Heart left ventricle (tissue), 16 donors: Measurements from ENCODE around the gene CEP112. TPM values are rescaled to one million over a fixed set of nuclear protein-coding genes. Genes with fewer than 3 reads are reported as not detected.

Experiments used
- ATAC-seq, 4 donors: fragments of 200-7000 bp; cut with Tn5 transposase; one replicate each; pipeline ENCODE4 v1.9.1; 2020 to 2022; ENCODE audit warnings: moderate library complexity in 4 of 4, mild to moderate bottlenecking in 3 of 4, moderate number of reproducible peaks in 1 of 4
- DNase-seq, 5 donors: peaks; one replicate each; pipeline ENCODE4 v3.0.0-alpha.2; 2020
- H3K27ac ChIP-seq, 12 donors: fragments of 200-600 bp; sonication (generic) in 4 of 12; one replicate each; pipeline versions ENCODE4 v1.5.0 to v1.8.0; 2016 to 2022; ENCODE audit warnings: mild to moderate bottlenecking in 2 of 12
- H3K27me3 ChIP-seq, 9 donors: fragments of 200-600 bp; sonication (generic) in 2 of 9; one replicate each; pipeline versions ENCODE4 v1.5.1 to v1.8.0; 2016 to 2022; ENCODE audit warnings: mild to moderate bottlenecking in 3 of 9
- H3K36me3 ChIP-seq, 9 donors: fragments of 200-600 bp; sonication (generic) in 2 of 9; one replicate each; pipeline versions ENCODE4 v1.5.0 to v1.8.0; 2018 to 2022; ENCODE audit warnings: mild to moderate bottlenecking in 2 of 9
- H3K4me1 ChIP-seq, 12 donors: fragments of 200-600 bp; sonication (generic) in 4 of 12; one replicate each; pipeline versions ENCODE4 v1.5.0 to v1.8.0; 2016 to 2022; ENCODE audit warnings: mild to moderate bottlenecking in 3 of 12
- H3K4me3 ChIP-seq, 12 donors: fragments of 200-600 bp; sonication (generic) in 4 of 12; one replicate each; pipeline versions ENCODE4 v1.5.0 to v1.8.0; 2017 to 2022; ENCODE audit warnings: mild to moderate bottlenecking in 9 of 12, moderate library complexity in 4 of 12
- H3K9me3 ChIP-seq, 12 donors: fragments of 200-600 bp; sonication (generic) in 4 of 12; one replicate each; pipeline versions ENCODE4 v1.5.0 to v1.8.0; 2016 to 2022; ENCODE audit warnings: mild to moderate bottlenecking in 1 of 12
- POLR2A ChIP-seq, 2 donors: fragments of 450-650 bp; IDR thresholded peaks; one replicate each; pipeline ENCODE4 v1.6.1; 2017; ENCODE audit warnings: antibody characterized with exemption in 2 of 2, mild to moderate bottlenecking in 2 of 2, moderate library complexity in 2 of 2
- WGBS, 4 donors: extraction: QIAGEN DNeasy Blood & Tissue Kit in 2 of 4; methylation state at CpG; one replicate each; pipeline versions ENCODE4 v1.1.5 to v1.1.7; 2013 to 2018; 5-methylcytosine and 5-hydroxymethylcytosine counted together
- intact Hi-C, 10 donors: fragments of 100-400 bp; cut with DNase I; formaldehyde crosslinking; loops; one replicate each; pipeline versions ENCODE4 v1.11.1 to v1.14.2; 2022
- polyA plus RNA-seq, 2 donors: library from polyadenylated mRNA; stranded (reverse); fragments of 200-250 nt; gene quantifications; one replicate each; pipeline ENCODE4 v1.2.3, GENCODE V29; 2013
- total RNA-seq, 9 donors: library from RNA; depleted of rRNA in 2 of 9; stranded (reverse); fragments of >200 nt in 2 of 9; fragmentation: NEBNext Ultra II Directional in 3 of 9; extraction: Animal tissue kit (Norgen Biotek cat#: 25700) in 3 of 9; gene quantifications; one replicate each; pipeline versions ENCODE4 v1.1.0 to v1.2.4, GENCODE V29; 2016 to 2023
- TF ChIP-seq, protein P1 (sequence below), 12 donors: fragments of 200-600 bp; sonication (generic) in 4 of 12; IDR thresholded peaks; one replicate each; pipeline versions ENCODE4 v1.5.0 to v1.8.0; 2018 to 2022; ENCODE audit warnings: antibody characterized with exemption in 12 of 12, mild to moderate bottlenecking in 5 of 12
- donor health status: ischemic (EF 13 %, LVEDD 7.1; RV severe dilation, severe dysfunction).
- donor health status: healthy with polysubstance abuse.
- donor health status: DM: no; HTN: yes; CAD: no.
- donor health status: DM: no; HTN: no; CAD: no.
- donor health status: ischemic (EF 25% LVEDD 6.9; RV normal size, moderate dysfunction).
- donor health status: ischemic (EF 25% LVEDD 5.7; RV mildly dilated, moderate dysfunction).
- donor health status: healthy.
- donor health status: DM: yes; HTN: yes; CAD: no.
- donor health status: ischemic (EF 35%, LVEDD 5.7; RV mildly dilated, moderate dysfunction).
- donor health status: nonischemic (EF 11% LVEDD 7.7; RV severe dilation, severe dysfunction).
- donor health status: DM: yes; HTN: yes; CAD: no.
- donor health status: PGD.
- donor health status: ischemic (EF 29% LVEDD 5.4; RV normal size, mild dysfunction).
- donor health status: nonischemic (EF 23%, LVEDD 6.1; RV moderate dilation, normal function).

The CEP112 gene
- total and polyA plus RNA-seq, 11 donors = 5.5 to 28.3 (median 14.3) TPM

DNA sequence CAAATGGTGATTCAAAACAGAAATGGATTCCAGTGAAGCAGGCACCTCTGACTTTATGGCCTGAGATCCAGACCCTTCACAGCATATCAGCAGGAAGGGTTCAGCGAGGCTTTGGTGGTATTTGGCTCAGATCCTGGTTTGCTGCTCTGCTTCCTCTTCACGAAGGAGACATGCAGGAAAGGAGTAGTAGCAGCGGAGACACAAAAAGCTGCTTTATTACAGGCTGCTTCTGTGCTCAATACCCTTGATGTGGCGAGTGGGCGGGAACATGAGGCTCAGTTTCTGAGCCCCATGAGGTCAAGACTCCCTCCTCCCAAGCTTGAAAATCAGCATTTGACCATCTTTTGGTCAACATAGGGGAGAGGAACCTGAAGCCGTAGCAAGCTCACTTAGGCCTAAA is 417.1 kb downstream of the CEP112 start:
- no peak for TF ChIP-seq POLR2A (IDR thresholded peaks at IDR 0.05)
- TF ChIP-seq, protein P1, sequence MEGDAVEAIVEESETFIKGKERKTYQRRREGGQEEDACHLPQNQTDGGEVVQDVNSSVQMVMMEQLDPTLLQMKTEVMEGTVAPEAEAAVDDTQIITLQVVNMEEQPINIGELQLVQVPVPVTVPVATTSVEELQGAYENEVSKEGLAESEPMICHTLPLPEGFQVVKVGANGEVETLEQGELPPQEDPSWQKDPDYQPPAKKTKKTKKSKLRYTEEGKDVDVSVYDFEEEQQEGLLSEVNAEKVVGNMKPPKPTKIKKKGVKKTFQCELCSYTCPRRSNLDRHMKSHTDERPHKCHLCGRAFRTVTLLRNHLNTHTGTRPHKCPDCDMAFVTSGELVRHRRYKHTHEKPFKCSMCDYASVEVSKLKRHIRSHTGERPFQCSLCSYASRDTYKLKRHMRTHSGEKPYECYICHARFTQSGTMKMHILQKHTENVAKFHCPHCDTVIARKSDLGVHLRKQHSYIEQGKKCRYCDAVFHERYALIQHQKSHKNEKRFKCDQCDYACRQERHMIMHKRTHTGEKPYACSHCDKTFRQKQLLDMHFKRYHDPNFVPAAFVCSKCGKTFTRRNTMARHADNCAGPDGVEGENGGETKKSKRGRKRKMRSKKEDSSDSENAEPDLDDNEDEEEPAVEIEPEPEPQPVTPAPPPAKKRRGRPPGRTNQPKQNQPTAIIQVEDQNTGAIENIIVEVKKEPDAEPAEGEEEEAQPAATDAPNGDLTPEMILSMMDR (IDR thresholded peaks at IDR 0.05) = no peak
- no peak for DNase-seq
- no peaks in the 10 kb centered on the region for H3K27me3 ChIP-seq
- H3K27ac ChIP-seq = no peak overlapping the region
- H3K4me1 ChIP-seq = peaks cover 0 to 14% (median 0%) of the 10 kb centered on the region in 12 donors
- H3K9me3 ChIP-seq = peaks cover 0 to 9% (median 0%) of the 10 kb centered on the region in 12 donors
- intact Hi-C loops = loop anchor here in 1 of 10 donors (10.0 kb wide), 1 partner anchor 60 kb away; no protein-coding TSS in a partner anchor
- H3K36me3 ChIP-seq = no peaks in the 10 kb centered on the region
- ATAC-seq = peak in 2 of 4 donors; percentile 9 to 33
- no peak overlapping the region for H3K4me3 ChIP-seq
- WGBS, 4 donors = 32 to 74% (median 52%) methylated on average over 3 to 6 of the region's 6 CpGs

GRCh38 chr17:65772989-65773388 is 418.9 kb downstream of the CEP112 start:
- TF ChIP-seq, protein P1 (IDR thresholded peaks at IDR 0.05) = no peak
- no peak for TF ChIP-seq POLR2A (IDR thresholded peaks at IDR 0.05)
- Histone ChIP-seq H3K4me3 (no peak overlapping the region), H3K27me3 (no peaks in the 10 kb centered on the region), H3K9me3 (peaks cover 0 to 9% (median 0%) of the 10 kb centered on the region in 12 donors), H3K4me1 (peaks cover 0 to 14% (median 0%) of the 10 kb centered on the region in 12 donors), H3K36me3 (no peaks in the 10 kb centered on the region), H3K27ac (no peak overlapping the region)
- intact Hi-C loops = loop anchor here in 1 of 10 donors (10.0 kb wide), 1 partner anchor 62 kb away; no protein-coding TSS in a partner anchor
- WGBS, 4 donors = 84 to 88% (median 84%) methylated on average over 6 of the region's 6 CpGs
- DNase-seq (no peak), ATAC-seq (no peak)

DNA sequence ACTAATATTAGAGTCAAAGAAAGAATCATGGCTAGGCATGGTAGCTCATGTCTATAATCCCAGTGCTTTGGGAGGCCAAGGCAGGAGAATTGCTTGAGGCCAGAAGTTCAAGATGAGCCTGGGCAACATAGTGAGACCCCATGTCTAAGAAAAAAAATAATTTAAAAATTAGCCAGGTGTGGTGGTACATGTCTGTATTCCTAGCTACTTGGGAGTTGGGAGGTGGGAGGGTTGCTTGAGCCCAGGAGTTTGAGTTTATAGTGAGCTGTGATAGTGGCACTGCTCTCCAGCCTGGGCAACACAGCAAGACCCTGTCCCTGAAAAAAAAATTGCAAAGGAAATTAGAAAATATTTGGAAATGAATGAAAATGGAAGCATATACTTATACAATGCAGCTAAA is 420.2 kb downstream of the CEP112 start:
- ATAC-seq = no peak
- no peak overlapping the region for H3K4me3 ChIP-seq
- peaks cover 0 to 9% (median 0%) of the 10 kb centered on the region in 12 donors for H3K9me3 ChIP-seq
- TF ChIP-seq, protein P1 (IDR thresholded peaks at IDR 0.05) = no peak
- TF ChIP-seq POLR2A (IDR thresholded peaks at IDR 0.05) = no peak
- H3K36me3 ChIP-seq = no peaks in the 10 kb centered on the region
- H3K27ac ChIP-seq = no peak overlapping the region
- intact Hi-C loops = loop anchor here in 1 of 10 donors (10.0 kb wide), 1 partner anchor 63 kb away; no protein-coding TSS in a partner anchor
- H3K27me3 ChIP-seq = no peaks in the 10 kb centered on the region
- no peak for DNase-seq
- peaks cover 0 to 14% (median 0%) of the 10 kb centered on the region in 12 donors for H3K4me1 ChIP-seq

DNA sequence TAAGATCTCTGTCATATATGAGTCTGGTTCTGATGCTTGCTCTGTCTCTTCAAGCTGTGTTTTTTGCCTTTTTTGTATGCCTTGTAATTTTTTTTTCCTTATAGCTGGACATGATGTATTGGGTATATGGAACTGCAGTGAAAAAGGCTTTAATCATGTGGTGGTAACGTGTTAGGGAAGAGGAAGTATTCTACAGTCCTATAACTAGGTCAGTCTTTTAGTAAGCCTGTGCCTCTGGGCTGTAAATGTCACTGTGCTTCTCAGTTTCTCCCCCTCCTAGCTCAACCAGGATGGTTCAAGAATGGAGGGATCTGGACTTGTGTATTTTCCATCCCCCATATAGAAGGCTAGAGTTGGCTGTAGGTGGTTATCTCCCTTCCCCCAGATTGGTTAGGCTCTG is 428.1 kb downstream of the CEP112 start:
- no peaks in the 10 kb centered on the region for H3K27me3 ChIP-seq
- H3K4me3 ChIP-seq = no peak overlapping the region
- DNase-seq (no peak), ATAC-seq (no peak)
- TF ChIP-seq POLR2A (IDR thresholded peaks at IDR 0.05) = no peak
- TF ChIP-seq, protein P1 (IDR thresholded peaks at IDR 0.05) = no peak
- H3K4me1 ChIP-seq = no peaks in the 10 kb centered on the region
- H3K36me3 ChIP-seq = no peaks in the 10 kb centered on the region
- intact Hi-C loops = no loop called here
- WGBS, 4 donors = 91 to 97% (median 96%) methylated on average over 1 of the region's 1 CpG
- no peaks in the 10 kb centered on the region for H3K9me3 ChIP-seq
- no peak overlapping the region for H3K27ac ChIP-seq
